Breast epithelium (tissue), 4 donors: Measurements from ENCODE around the gene ZNF467. TPM values are rescaled to one million over a fixed set of nuclear protein-coding genes. Genes with fewer than 3 reads are reported as not detected.

ENCODE experiments used
- DNase-seq, 2 donors: peaks; one replicate each; pipeline ENCODE4 v3.0.0-alpha.2; 2019; ENCODE audit warnings: low spot score in 2 of 2
- H3K27ac ChIP-seq, 2 donors: fragments of 200-600 bp; sonication (generic) in 1 of 2; one replicate each; pipeline ENCODE4 v1.5.1; 2016 to 2019; ENCODE audit warnings: mild to moderate bottlenecking in 1 of 2
- H3K27me3 ChIP-seq, 2 donors: fragments of 200-600 bp; sonication (generic) in 1 of 2; one replicate each; pipeline versions ENCODE4 v1.5.1 to v1.6.0; 2017 to 2019; ENCODE audit warnings: control low read depth in 1 of 2, mild to moderate bottlenecking in 1 of 2
- H3K36me3 ChIP-seq: fragments of 200-600 bp; one replicate; pipeline ENCODE4 v1.5.1; 2019
- H3K4me1 ChIP-seq, 2 donors: fragments of 200-600 bp; sonication (generic); one replicate each; pipeline ENCODE4 v1.5.1; 2016 to 2019; ENCODE audit warnings: control low read depth in 1 of 2
- H3K4me3 ChIP-seq, 3 donors: fragments of 200-600 bp; sonication (generic); 1 replicate in 2 of 3; 2 replicates in 1 of 3; pipeline ENCODE4 v1.5.1; 2016 to 2019; ENCODE audit warnings: mild to moderate bottlenecking in 3 of 3, moderate library complexity in 2 of 3
- H3K9me3 ChIP-seq, 2 donors: fragments of 200-600 bp; sonication (generic) in 1 of 2; one replicate each; pipeline ENCODE4 v1.5.1; 2016 to 2019; ENCODE audit warnings: control low read depth in 1 of 2
- CTCF ChIP-seq, 3 donors: fragments of 450-650 bp; IDR thresholded peaks; one replicate each; pipeline ENCODE4 v1.5.1; 2016 to 2017; ENCODE audit warnings: antibody characterized with exemption in 3 of 3, mild to moderate bottlenecking in 3 of 3, moderate library complexity in 3 of 3
- POLR2A ChIP-seq: fragments of 450-650 bp; IDR thresholded peaks from one replicate; pipeline ENCODE4 v1.6.1; 2016; ENCODE audit warnings: antibody characterized with exemption, mild to moderate bottlenecking, moderate library complexity
- POLR2AphosphoS5 ChIP-seq, 3 donors: sonication (generic); formaldehyde crosslinking; IDR thresholded peaks; one replicate each; pipeline ENCODE4 v1.6.1; 2017; ENCODE audit warnings: antibody characterized with exemption in 3 of 3
- intact Hi-C: fragments of 100-400 bp; cut with DNase I; formaldehyde crosslinking; loops from one replicate; pipeline ENCODE4 v1.15.1; 2023; ENCODE audit warnings: low total_unique reads
- total RNA-seq, 3 donors: library from RNA; depleted of rRNA; stranded (reverse); fragments of >200 nt; gene quantifications; one replicate each; pipeline ENCODE4 v1.1.0, GENCODE V29; 2016

The ZNF467 gene
- total RNA-seq, 3 donors from 2014 or later, result 5.0 to 6.3 (median 5.9) TPM

- Histone ChIP-seq H3K4me1 (no peaks in the 10 kb centered on the region), H3K27ac (no peak overlapping the region), H3K27me3 (peaks cover 2 to 33% of the 10 kb centered on the region in 2 donors), H3K9me3 (no peaks in the 10 kb centered on the region), H3K36me3 (no peaks in the 10 kb centered on the region), H3K4me3 (no peak overlapping the region)
- DNase-seq, result no peak
- intact Hi-C loops, result loop anchor here (5.0 kb wide), 1 partner anchor 791 kb away; no protein-coding TSS in a partner anchor
- TF ChIP-seq POLR2A (no peak), POLR2AphosphoS5 (IDR thresholded peaks at IDR 0.05) (no peak), CTCF (IDR thresholded peaks at IDR 0.05) (no peak)
Observed at GRCh38 chr7:149790754-149791360, 17.5 kb upstream of the ZNF467 start.

GRCh38 chr7:149790146-149790548 is 16.8 kb upstream of the ZNF467 start:
- intact Hi-C loops, result loop anchor here (5.0 kb wide), 1 partner anchor 792 kb away; no protein-coding TSS in a partner anchor
- TF ChIP-seq POLR2AphosphoS5 (IDR thresholded peaks at IDR 0.05), result no peak
- TF ChIP-seq POLR2A, result no peak
- peak in 2 of 3 donors; percentile 21 to 51 for TF ChIP-seq CTCF (IDR thresholded peaks at IDR 0.05)
- Histone ChIP-seq H3K9me3 (no peaks in the 10 kb centered on the region), H3K4me3 (peak overlapping the region in 2 of 3 donors; percentile 18 to 52), H3K4me1 (no peaks in the 10 kb centered on the region), H3K36me3 (no peaks in the 10 kb centered on the region), H3K27me3 (peaks cover 2 to 33% of the 10 kb centered on the region in 2 donors), H3K27ac (no peak overlapping the region)
- peak in 1 of 2 donors; percentile 61 for DNase-seq

DNA sequence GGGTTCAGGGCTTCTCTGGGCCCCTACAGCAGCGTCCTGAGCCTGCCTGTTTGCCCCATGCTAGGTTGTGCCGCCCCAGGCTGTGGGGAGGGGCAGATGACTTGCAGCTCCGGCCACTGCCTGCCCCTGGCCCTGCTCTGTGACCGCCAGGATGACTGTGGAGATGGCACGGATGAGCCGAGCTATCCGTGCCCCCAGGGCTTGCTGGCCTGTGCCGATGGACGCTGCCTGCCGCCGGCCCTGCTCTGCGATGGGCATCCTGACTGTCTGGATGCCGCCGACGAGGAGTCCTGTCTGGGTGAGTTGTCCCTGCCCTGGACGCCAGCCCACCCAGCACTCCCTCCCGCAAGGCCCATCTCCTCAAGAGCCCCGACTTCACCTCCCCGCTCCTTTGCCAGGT is 15.7 kb upstream of the ZNF467 start:
- Histone ChIP-seq H3K27ac (no peak overlapping the region), H3K27me3 (peaks cover 2 to 33% of the 10 kb centered on the region in 2 donors), H3K36me3 (no peaks in the 10 kb centered on the region), H3K9me3 (no peaks in the 10 kb centered on the region), H3K4me1 (no peaks in the 10 kb centered on the region), H3K4me3 (no peak overlapping the region)
- DNase-seq, result no peak
- no peak for TF ChIP-seq POLR2AphosphoS5 (IDR thresholded peaks at IDR 0.05)
- intact Hi-C loops, result no loop called here

GRCh38 chr7:149788300-149788851 is 15.0 kb upstream of the ZNF467 start:
- Histone ChIP-seq H3K4me3 (no peak overlapping the region), H3K9me3 (no peaks in the 10 kb centered on the region), H3K27ac (no peak overlapping the region), H3K4me1 (no peaks in the 10 kb centered on the region), H3K27me3 (peaks cover 2 to 33% of the 10 kb centered on the region in 2 donors), H3K36me3 (no peaks in the 10 kb centered on the region)
- TF ChIP-seq POLR2AphosphoS5 (IDR thresholded peaks at IDR 0.05), result no peak
- TF ChIP-seq POLR2A, result no peak
- no peak for TF ChIP-seq CTCF (IDR thresholded peaks at IDR 0.05)
- no peak for DNase-seq
- intact Hi-C loops, result no loop called here

DNA sequence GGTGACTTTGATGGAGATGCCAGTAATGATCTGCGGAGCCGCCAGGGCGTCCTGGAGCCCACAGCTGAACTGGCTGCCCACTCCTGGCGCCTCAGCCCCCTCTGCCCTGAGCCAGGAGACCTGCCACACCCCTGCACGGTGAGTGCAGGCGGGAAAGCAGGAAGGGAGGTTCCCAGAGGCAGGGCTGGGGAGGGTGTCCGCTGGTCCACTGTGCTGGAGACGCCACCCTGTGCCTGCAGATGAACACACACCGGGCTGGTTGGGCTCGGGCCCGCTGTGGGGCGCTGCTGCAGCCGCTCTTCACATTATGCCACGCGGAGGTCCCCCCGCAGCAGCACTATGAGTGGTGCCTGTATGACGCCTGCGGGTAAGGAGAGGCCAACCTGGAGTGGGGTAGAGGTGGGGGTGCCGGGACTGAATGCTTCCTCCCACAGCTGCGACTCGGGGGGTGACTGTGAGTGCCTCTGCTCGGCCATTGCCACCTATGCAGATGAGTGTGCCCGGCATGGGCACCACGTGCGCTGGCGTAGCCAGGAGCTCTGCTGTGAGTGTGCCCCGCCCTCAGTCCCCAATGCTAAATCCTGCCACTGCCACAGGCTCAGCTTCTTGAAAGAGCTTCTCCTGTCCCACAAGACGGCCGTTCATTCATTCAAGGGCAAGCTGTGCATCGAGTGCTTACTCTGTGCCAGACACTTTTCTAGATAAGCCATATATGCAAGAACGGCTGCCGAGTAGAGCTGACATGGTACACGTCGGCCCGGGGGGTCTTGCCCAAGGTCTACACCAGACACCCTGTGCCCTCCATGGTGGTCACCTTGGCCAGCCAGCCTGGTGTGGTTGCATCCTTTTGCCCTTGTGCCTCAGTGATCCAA is 14.3 kb upstream of the ZNF467 start:
- intact Hi-C loops, result no loop called here
- no peaks in the 10 kb centered on the region for H3K9me3 ChIP-seq
- no peaks in the 10 kb centered on the region for H3K4me1 ChIP-seq
- no peaks in the 10 kb centered on the region for H3K36me3 ChIP-seq
- H3K27ac ChIP-seq, result no peak overlapping the region
- no peak overlapping the region for H3K4me3 ChIP-seq
- no peak for DNase-seq
- TF ChIP-seq POLR2AphosphoS5 (IDR thresholded peaks at IDR 0.05) (no peak), CTCF (IDR thresholded peaks at IDR 0.05) (no peak), POLR2A (no peak)
- peaks cover 2 to 33% of the 10 kb centered on the region in 2 donors for H3K27me3 ChIP-seq
